ENCODE data around the gene TXNRD1. TPM values are rescaled to one million over a fixed set of nuclear protein-coding genes. Genes with fewer than 3 reads are reported as not detected.
A peak's percentile ranks its signal among the peaks of the same experiment; 100 is the strongest.

Gene TXNRD1
- total and polyA plus RNA-seq, 11 donors: 26.6 to 384 (median 90.8) TPM

- H3K36me3 ChIP-seq: no peaks in the 10 kb centered on the region
- no peaks in the 10 kb centered on the region for H3K9me3 ChIP-seq
- H3K4me3 ChIP-seq: no peak overlapping the region
- no peak overlapping the region for H3K27ac ChIP-seq
- peaks cover 0 to 9% (median 0%) of the 10 kb centered on the region in 12 donors for H3K4me1 ChIP-seq
- intact Hi-C loops (cut with DNase I): no loop called here
- TF ChIP-seq POLR2A (IDR thresholded peaks at IDR 0.05): no peak
- TF ChIP-seq, protein P1, sequence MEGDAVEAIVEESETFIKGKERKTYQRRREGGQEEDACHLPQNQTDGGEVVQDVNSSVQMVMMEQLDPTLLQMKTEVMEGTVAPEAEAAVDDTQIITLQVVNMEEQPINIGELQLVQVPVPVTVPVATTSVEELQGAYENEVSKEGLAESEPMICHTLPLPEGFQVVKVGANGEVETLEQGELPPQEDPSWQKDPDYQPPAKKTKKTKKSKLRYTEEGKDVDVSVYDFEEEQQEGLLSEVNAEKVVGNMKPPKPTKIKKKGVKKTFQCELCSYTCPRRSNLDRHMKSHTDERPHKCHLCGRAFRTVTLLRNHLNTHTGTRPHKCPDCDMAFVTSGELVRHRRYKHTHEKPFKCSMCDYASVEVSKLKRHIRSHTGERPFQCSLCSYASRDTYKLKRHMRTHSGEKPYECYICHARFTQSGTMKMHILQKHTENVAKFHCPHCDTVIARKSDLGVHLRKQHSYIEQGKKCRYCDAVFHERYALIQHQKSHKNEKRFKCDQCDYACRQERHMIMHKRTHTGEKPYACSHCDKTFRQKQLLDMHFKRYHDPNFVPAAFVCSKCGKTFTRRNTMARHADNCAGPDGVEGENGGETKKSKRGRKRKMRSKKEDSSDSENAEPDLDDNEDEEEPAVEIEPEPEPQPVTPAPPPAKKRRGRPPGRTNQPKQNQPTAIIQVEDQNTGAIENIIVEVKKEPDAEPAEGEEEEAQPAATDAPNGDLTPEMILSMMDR (IDR thresholded peaks at IDR 0.05): no peak
- H3K27me3 ChIP-seq: no peaks in the 10 kb centered on the region
- no peak for DNase-seq
- 87 to 90% (median 88%) methylated on average over 3 of the region's 3 CpGs for WGBS, 4 donors
- no peak for ATAC-seq
Observed at GRCh38 chr12:104249017-104249416, 33.4 kb downstream of the TXNRD1 start.

GRCh38 chr12:104249898-104250297 lies 34.3 kb downstream of the TXNRD1 start:
- WGBS, 4 donors: 93 to 95% (median 93%) methylated on average over 4 of the region's 4 CpGs

GRCh38 chr12:104250366-104251125 lies 35.0 kb downstream of the TXNRD1 start:
- Histone ChIP-seq H3K4me1 (peaks cover 0 to 9% (median 0%) of the 10 kb centered on the region in 12 donors), H3K27ac (peak overlapping the region in 2 of 12 donors; percentile 24 to 29), H3K9me3 (no peaks in the 10 kb centered on the region), H3K36me3 (no peaks in the 10 kb centered on the region), H3K4me3 (no peak overlapping the region), H3K27me3 (no peaks in the 10 kb centered on the region)
- ATAC-seq: no peak
- intact Hi-C loops (cut with DNase I): no loop called here
- no peak for TF ChIP-seq POLR2A (IDR thresholded peaks at IDR 0.05)
- TF ChIP-seq, protein P1 (IDR thresholded peaks at IDR 0.05): no peak
- no peak for DNase-seq
- WGBS, 4 donors: 84 to 90% (median 89%) methylated on average over 2 of the region's 2 CpGs

More at GRCh38 chr12:104249898-104250297, 34.3 kb downstream of the TXNRD1 start:
- Histone ChIP-seq H3K27me3 (no peaks in the 10 kb centered on the region), H3K27ac (no peak overlapping the region), H3K9me3 (no peaks in the 10 kb centered on the region), H3K4me3 (no peak overlapping the region), H3K4me1 (peaks cover 0 to 9% (median 0%) of the 10 kb centered on the region in 12 donors), H3K36me3 (no peaks in the 10 kb centered on the region)
- TF ChIP-seq POLR2A (IDR thresholded peaks at IDR 0.05): no peak
- TF ChIP-seq, protein P1 (IDR thresholded peaks at IDR 0.05): no peak
- DNase-seq: no peak
- intact Hi-C loops (cut with DNase I): no loop called here
- no peak for ATAC-seq

DNA sequence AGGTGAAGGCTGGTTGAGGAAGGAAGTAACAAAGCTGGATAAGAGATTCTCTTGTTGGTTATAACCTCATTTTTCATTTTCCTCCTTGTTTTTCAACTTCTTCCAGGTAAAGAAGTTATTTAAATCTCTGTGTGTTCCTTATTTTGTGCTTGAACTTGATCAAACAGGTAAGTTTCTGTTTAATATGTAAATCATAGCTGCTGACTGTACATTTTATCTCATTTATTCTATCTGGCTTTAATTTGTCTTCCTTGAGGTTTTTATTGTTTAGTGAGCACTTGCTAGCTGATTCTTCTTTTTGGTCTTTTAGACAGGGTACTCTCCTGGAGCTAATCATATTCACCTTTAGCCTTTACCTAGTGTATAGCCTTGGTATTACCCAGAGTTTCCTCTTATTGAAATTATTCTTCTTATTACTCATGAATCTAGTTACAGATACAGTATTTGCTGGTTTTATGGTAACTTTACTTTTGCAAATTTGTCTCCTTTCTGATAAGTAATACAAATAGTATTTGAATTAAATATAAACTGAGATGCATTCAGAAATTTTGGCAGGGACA lies 42.4 kb downstream of the TXNRD1 start:
- no peak overlapping the region for H3K4me3 ChIP-seq
- no peak for DNase-seq
- H3K36me3 ChIP-seq: no peaks in the 10 kb centered on the region
- no peak for ATAC-seq
- no peak overlapping the region for H3K27ac ChIP-seq
- H3K27me3 ChIP-seq: no peaks in the 10 kb centered on the region
- no peaks in the 10 kb centered on the region for H3K4me1 ChIP-seq
- no peaks in the 10 kb centered on the region for H3K9me3 ChIP-seq
- TF ChIP-seq, protein P1 (IDR thresholded peaks at IDR 0.05): no peak
- no peak for TF ChIP-seq POLR2A (IDR thresholded peaks at IDR 0.05)
- intact Hi-C loops (cut with DNase I): no loop called here
